HEK293 (cell line): Measurements from ENCODE around the gene GGPS1.
A peak's percentile ranks its signal among the peaks of the same experiment; 100 is the strongest.

Source experiments
- CTCF ChIA-PET: fragments of 350-600 bp; formaldehyde crosslinking; extraction: SDS; loops from one replicate; lab custom pipeline; 2021; ENCODE audit warnings: antibody characterized with exemption; lab: Yijun Ruan, JAX
- POLR2A ChIA-PET: fragments of 300-600 bp; formaldehyde crosslinking; extraction: SDS; loops from one replicate; lab custom pipeline; 2020; ENCODE audit warnings: antibody characterized with exemption, inconsistent platforms; lab: Yijun Ruan, JAX
- H3K27ac ChIP-seq: fragments of 200-500 bp; sonication (Bioruptor generic); 2 replicates; pipeline ENCODE4 v1.5.1; 2014; ENCODE audit warnings: low read depth, low read length, control low read depth, inconsistent platforms; ENCODE audit errors: extremely low read depth
- H3K36me3 ChIP-seq, 2 experiments: fragments of 200-500 bp in 1 of 2; sonication (Bioruptor generic) in 1 of 2; 1 replicate in 1 of 2; 2 replicates in 1 of 2; pipeline ENCODE4 v1.5.1; 2014 to 2017; ENCODE audit warnings: inconsistent platforms in 2 of 2, low read length in 2 of 2; ENCODE audit not compliant: control insufficient read depth in 2 of 2, insufficient read depth in 1 of 2
- H3K4me1 ChIP-seq: fragments of 200-500 bp; sonication (Bioruptor generic); 2 replicates; pipeline ENCODE4 v1.5.1; 2014; ENCODE audit warnings: mild to moderate bottlenecking, low read length, inconsistent platforms; ENCODE audit not compliant: control insufficient read depth, insufficient read depth
- H3K4me3 ChIP-seq: 2 replicates; pipeline ENCODE4 v1.5.1; 2011; ENCODE audit warnings: low read depth, mild to moderate bottlenecking, control low read depth, low read length, moderate library complexity
- H3K9me3 ChIP-seq: fragments of 200-500 bp; sonication (Bioruptor generic); 2 replicates; pipeline ENCODE4 v1.5.1; 2014; ENCODE audit warnings: low read depth, low read length, inconsistent platforms; ENCODE audit not compliant: control insufficient read depth, insufficient read depth
- GLI2 ChIP-seq: fragments of 450-650 bp; formaldehyde crosslinking; IDR thresholded peaks from 2 replicates; pipeline ENCODE4; 2017; ENCODE audit warnings: missing biosample characterization, missing genetic modification characterization, low read depth, borderline replicate concordance
- SP7 ChIP-seq: fragments of 450-650 bp; formaldehyde crosslinking; IDR thresholded peaks from 2 replicates; pipeline ENCODE4 v1.5.1; 2016; ENCODE audit warnings: missing biosample characterization, missing genetic modification characterization
- TRIM28 ChIP-seq: IDR thresholded peaks from 2 replicates; pipeline ENCODE4 v1.6.1; 2011; ENCODE audit warnings: low read length, control low read depth, borderline replicate concordance
- WT1 ChIP-seq: fragments of 450-650 bp; formaldehyde crosslinking; IDR thresholded peaks from 2 replicates; pipeline ENCODE4 v1.5.1; 2016; ENCODE audit warnings: missing biosample characterization, missing genetic modification characterization
- ZBTB8A ChIP-seq: fragments of 450-650 bp; formaldehyde crosslinking; IDR thresholded peaks from 2 replicates; pipeline ENCODE4 v1.5.1; 2016; ENCODE audit warnings: missing biosample characterization, missing genetic modification characterization
- ZNF2 ChIP-seq: fragments of 450-650 bp; formaldehyde crosslinking; IDR thresholded peaks from 2 replicates; pipeline ENCODE4 v1.5.1; 2016; ENCODE audit warnings: missing biosample characterization, missing genetic modification characterization
- ZNF23 ChIP-seq: fragments of 450-650 bp; formaldehyde crosslinking; IDR thresholded peaks from 2 replicates; pipeline ENCODE4 v1.5.1; 2016; ENCODE audit warnings: missing biosample characterization, missing genetic modification characterization, borderline replicate concordance
- ZNF341 ChIP-seq: fragments of 450-650 bp; formaldehyde crosslinking; IDR thresholded peaks from 2 replicates; pipeline ENCODE4; 2016; ENCODE audit warnings: low read depth, missing biosample characterization, missing genetic modification characterization
- ZNF48 ChIP-seq: fragments of 450-650 bp; formaldehyde crosslinking; IDR thresholded peaks from 2 replicates; pipeline ENCODE4 v1.5.1; 2016; ENCODE audit warnings: missing biosample characterization, missing genetic modification characterization
- ZNF521 ChIP-seq: fragments of 450-650 bp; formaldehyde crosslinking; IDR thresholded peaks from 2 replicates; pipeline ENCODE4 v1.5.1; 2017; ENCODE audit warnings: missing biosample characterization, mild to moderate bottlenecking, missing genetic modification characterization
- ZNF530 ChIP-seq: fragments of 450-650 bp; formaldehyde crosslinking; IDR thresholded peaks from 2 replicates; pipeline ENCODE4 v1.5.1; 2016; ENCODE audit warnings: low read depth, missing biosample characterization, missing genetic modification characterization
- ZNF677 ChIP-seq: fragments of 450-650 bp; IDR thresholded peaks from 2 replicates; pipeline ENCODE4 v1.5.0; 2018; ENCODE audit warnings: missing biosample characterization, mild to moderate bottlenecking, missing genetic modification characterization, moderate library complexity
- ZNF785 ChIP-seq: fragments of 450-650 bp; formaldehyde crosslinking; IDR thresholded peaks from 2 replicates; pipeline ENCODE4 v1.5.1; 2016; ENCODE audit warnings: missing biosample characterization, missing genetic modification characterization
- TF ChIP-seq, protein P1 (sequence below): fragments of 450-650 bp; formaldehyde crosslinking; conservative IDR thresholded peaks from 2 replicates; pipeline ENCODE4 v1.5.1; 2016; ENCODE audit warnings: low read depth, missing biosample characterization, missing genetic modification characterization
- TF ChIP-seq, protein P2 (sequence below): fragments of 450-650 bp; formaldehyde crosslinking; IDR thresholded peaks from 2 replicates; pipeline ENCODE4 v1.5.1; 2017; ENCODE audit warnings: missing biosample characterization, missing genetic modification characterization
- TF ChIP-seq, protein P3 (sequence below): fragments of 450-650 bp; formaldehyde crosslinking; IDR thresholded peaks from 2 replicates; pipeline ENCODE4 v1.5.1; 2016; ENCODE audit warnings: missing biosample characterization, missing genetic modification characterization
- TF ChIP-seq, protein P4 (sequence below): fragments of 450-650 bp; formaldehyde crosslinking; IDR thresholded peaks from 2 replicates; pipeline ENCODE4 v1.5.1; 2016; ENCODE audit warnings: missing biosample characterization, missing genetic modification characterization
- TF ChIP-seq, protein P5 (sequence below): fragments of 450-650 bp; formaldehyde crosslinking; IDR thresholded peaks from 2 replicates; pipeline ENCODE4 v1.5.1; 2016; ENCODE audit warnings: missing biosample characterization, missing genetic modification characterization, borderline replicate concordance

The GGPS1 gene

DNA sequence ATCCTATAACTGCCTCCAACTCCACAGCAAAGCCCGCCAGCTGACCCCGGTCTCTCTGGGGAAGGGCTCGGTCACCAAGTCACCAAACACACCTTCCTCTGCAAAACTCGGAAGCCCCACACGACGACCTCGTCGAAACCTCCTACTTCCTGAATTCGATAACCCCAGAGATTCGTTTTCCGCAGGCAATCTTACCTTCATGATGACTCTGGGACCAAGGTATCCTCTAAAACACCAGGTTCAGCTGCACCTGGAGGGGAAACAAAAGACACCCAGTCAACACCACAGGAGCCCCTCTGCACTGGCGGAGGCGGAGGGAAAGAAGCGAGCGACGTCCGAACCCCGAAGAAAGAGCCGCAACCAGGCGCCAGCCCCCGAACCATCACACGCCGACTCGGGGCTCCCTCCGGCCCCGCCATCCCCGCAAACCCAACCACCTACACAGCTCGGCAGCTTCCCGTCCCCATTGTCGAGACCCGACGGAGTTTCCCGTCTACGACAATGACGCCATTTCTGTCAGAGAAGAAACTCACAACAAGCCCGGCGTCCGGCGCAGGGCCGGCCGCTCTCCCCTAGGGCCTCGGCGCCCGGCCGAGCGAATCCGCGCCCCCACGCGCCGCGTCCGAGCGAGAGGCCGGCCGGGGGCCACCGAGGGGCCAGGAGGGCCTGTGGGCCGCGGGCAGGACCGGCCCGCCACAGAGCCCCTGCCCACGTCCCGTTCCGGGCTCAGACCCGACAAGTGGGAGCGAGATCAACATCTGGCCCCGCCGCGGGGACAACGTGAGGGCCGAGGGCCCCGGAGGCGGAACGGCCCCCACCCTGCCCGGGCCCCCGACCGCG is 1.4 kb upstream of the GGPS1 start (continued):
- TF ChIP-seq ZNF521 (tag by site-specific recombination) (no peak), TRIM28 (no peak), ZNF48 (tag by site-specific recombination) (no peak), ZNF530 (tag by site-specific recombination) (no peak), WT1 (no peak; the same call in 1 of the 2 replicates)
- TF ChIP-seq, protein P1, sequence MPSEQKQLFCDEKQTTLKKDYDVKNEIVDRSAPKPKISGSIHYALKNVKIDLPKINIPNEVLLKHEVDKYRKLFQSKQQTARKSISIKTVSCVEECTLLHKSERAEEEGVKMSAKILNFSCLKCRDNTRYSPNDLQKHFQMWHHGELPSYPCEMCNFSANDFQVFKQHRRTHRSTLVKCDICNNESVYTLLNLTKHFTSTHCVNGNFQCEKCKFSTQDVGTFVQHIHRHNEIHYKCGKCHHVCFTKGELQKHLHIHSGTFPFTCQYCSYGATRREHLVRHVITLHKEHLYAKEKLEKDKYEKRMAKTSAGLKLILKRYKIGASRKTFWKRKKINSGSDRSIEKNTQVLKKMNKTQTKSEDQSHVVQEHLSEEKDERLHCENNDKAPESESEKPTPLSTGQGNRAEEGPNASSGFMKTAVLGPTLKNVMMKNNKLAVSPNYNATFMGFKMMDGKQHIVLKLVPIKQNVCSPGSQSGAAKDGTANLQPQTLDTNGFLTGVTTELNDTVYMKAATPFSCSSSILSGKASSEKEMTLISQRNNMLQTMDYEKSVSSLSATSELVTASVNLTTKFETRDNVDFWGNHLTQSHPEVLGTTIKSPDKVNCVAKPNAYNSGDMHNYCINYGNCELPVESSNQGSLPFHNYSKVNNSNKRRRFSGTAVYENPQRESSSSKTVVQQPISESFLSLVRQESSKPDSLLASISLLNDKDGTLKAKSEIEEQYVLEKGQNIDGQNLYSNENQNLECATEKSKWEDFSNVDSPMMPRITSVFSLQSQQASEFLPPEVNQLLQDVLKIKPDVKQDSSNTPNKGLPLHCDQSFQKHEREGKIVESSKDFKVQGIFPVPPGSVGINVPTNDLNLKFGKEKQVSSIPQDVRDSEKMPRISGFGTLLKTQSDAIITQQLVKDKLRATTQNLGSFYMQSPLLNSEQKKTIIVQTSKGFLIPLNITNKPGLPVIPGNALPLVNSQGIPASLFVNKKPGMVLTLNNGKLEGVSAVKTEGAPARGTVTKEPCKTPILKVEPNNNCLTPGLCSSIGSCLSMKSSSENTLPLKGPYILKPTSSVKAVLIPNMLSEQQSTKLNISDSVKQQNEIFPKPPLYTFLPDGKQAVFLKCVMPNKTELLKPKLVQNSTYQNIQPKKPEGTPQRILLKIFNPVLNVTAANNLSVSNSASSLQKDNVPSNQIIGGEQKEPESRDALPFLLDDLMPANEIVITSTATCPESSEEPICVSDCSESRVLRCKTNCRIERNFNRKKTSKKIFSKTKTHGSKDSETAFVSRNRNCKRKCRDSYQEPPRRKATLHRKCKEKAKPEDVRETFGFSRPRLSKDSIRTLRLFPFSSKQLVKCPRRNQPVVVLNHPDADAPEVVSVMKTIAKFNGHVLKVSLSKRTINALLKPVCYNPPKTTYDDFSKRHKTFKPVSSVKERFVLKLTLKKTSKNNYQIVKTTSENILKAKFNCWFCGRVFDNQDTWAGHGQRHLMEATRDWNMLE (tag by site-specific recombination) = 0 out of 2 replicates have a peak, but pooled peaks have one; percentile 26
- TF ChIP-seq, protein P2, sequence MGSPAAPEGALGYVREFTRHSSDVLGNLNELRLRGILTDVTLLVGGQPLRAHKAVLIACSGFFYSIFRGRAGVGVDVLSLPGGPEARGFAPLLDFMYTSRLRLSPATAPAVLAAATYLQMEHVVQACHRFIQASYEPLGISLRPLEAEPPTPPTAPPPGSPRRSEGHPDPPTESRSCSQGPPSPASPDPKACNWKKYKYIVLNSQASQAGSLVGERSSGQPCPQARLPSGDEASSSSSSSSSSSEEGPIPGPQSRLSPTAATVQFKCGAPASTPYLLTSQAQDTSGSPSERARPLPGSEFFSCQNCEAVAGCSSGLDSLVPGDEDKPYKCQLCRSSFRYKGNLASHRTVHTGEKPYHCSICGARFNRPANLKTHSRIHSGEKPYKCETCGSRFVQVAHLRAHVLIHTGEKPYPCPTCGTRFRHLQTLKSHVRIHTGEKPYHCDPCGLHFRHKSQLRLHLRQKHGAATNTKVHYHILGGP = no peak

DNA sequence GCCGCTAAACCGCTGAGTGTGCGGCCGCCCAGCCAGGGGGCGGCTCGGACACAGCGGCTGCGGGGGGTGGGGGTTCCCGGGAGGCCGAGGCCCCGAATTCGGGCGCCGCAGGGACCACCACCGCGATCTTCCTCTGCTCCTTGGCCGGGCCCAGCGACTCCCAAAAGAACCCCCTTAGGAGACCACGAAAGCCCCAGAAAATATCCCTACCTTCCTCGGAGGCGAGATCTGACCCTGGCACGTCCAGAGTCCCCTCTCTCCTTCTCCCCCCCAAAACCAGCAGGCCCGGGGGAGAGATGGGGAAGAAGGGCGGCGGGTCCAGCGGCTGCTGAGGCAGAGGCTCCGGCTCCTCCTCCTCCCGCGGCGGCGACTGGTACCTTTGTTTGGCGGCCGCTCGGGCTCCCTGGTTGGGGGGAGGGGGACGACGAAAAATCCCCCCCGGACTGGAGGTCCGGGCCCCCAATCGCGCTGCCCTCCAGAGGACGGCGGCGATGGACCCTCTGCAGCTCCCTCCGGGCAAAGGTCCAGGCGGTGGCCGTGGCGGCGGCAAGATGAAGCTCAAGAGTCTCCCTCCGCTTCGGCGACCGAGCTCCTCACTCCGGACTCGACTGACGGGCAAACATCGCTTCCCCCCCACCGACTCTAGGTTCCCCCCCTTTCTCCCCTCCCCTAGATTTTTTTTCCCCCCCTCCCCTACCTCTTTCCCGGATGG is 655 bp upstream of the GGPS1 start, which contains the start of gene ARID4B:
Gene ARID4B, minus strand, starts transcription at position 621 of the 712 bp plus-strand sequence. CDS start 1,260 bp downstream, outside the sequence.
- peak within 1 kb of the TSS; percentile 95 for H3K27ac ChIP-seq
- ChIA-PET POLR2A (interaction anchor here (0.5 to 3.0 kb wide), 25 partner anchors 9 to 644 kb away, joined by 3 to 17 read pairs (median 5); partner anchors contain the start of genes B3GALNT2, RBM34 and TBCE), CTCF (interaction anchor here (0.8 to 4.5 kb wide), 4 partner anchors 67 to 88 kb away, joined by 3 to 42 read pairs (median 4); no protein-coding TSS in a partner anchor)
- H3K4me1 ChIP-seq = peaks cover 38% of the 10 kb centered on the region
- H3K9me3 ChIP-seq = no peaks in the 10 kb centered on the region
- peaks cover 9 to 18% of the 10 kb centered on the region in 2 experiments for H3K36me3 ChIP-seq
- H3K4me3 ChIP-seq = peak within 1 kb of the TSS; percentile 97
- TF ChIP-seq, protein P3, sequence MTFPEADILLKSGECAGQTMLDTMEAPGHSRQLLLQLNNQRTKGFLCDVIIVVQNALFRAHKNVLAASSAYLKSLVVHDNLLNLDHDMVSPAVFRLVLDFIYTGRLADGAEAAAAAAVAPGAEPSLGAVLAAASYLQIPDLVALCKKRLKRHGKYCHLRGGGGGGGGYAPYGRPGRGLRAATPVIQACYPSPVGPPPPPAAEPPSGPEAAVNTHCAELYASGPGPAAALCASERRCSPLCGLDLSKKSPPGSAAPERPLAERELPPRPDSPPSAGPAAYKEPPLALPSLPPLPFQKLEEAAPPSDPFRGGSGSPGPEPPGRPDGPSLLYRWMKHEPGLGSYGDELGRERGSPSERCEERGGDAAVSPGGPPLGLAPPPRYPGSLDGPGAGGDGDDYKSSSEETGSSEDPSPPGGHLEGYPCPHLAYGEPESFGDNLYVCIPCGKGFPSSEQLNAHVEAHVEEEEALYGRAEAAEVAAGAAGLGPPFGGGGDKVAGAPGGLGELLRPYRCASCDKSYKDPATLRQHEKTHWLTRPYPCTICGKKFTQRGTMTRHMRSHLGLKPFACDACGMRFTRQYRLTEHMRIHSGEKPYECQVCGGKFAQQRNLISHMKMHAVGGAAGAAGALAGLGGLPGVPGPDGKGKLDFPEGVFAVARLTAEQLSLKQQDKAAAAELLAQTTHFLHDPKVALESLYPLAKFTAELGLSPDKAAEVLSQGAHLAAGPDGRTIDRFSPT (tag by site-specific recombination) = no peak; the same call in 1 of the 2 replicates
- TF ChIP-seq ZNF2 (tag by site-specific recombination) (peak; percentile 89), GLI2 (no peak), ZNF341 (tag by site-specific recombination) (peak; percentile 66; the same call in 1 of the 2 replicates), ZBTB8A (tag by site-specific recombination) (peak; percentile 59), SP7 (tag by site-specific recombination) (peak; percentile 71), ZNF785 (tag by site-specific recombination) (no peak), ZNF23 (tag by site-specific recombination) (no peak), ZNF677 (tag by site-specific recombination) (no peak)
- TF ChIP-seq, protein P4, sequence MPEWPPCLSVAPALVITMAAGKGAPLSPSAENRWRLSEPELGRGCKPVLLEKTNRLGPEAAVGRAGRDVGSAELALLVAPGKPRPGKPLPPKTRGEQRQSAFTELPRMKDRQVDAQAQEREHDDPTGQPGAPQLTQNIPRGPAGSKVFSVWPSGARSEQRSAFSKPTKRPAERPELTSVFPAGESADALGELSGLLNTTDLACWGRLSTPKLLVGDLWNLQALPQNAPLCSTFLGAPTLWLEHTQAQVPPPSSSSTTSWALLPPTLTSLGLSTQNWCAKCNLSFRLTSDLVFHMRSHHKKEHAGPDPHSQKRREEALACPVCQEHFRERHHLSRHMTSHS = no peak
- TF ChIP-seq, protein P5, sequence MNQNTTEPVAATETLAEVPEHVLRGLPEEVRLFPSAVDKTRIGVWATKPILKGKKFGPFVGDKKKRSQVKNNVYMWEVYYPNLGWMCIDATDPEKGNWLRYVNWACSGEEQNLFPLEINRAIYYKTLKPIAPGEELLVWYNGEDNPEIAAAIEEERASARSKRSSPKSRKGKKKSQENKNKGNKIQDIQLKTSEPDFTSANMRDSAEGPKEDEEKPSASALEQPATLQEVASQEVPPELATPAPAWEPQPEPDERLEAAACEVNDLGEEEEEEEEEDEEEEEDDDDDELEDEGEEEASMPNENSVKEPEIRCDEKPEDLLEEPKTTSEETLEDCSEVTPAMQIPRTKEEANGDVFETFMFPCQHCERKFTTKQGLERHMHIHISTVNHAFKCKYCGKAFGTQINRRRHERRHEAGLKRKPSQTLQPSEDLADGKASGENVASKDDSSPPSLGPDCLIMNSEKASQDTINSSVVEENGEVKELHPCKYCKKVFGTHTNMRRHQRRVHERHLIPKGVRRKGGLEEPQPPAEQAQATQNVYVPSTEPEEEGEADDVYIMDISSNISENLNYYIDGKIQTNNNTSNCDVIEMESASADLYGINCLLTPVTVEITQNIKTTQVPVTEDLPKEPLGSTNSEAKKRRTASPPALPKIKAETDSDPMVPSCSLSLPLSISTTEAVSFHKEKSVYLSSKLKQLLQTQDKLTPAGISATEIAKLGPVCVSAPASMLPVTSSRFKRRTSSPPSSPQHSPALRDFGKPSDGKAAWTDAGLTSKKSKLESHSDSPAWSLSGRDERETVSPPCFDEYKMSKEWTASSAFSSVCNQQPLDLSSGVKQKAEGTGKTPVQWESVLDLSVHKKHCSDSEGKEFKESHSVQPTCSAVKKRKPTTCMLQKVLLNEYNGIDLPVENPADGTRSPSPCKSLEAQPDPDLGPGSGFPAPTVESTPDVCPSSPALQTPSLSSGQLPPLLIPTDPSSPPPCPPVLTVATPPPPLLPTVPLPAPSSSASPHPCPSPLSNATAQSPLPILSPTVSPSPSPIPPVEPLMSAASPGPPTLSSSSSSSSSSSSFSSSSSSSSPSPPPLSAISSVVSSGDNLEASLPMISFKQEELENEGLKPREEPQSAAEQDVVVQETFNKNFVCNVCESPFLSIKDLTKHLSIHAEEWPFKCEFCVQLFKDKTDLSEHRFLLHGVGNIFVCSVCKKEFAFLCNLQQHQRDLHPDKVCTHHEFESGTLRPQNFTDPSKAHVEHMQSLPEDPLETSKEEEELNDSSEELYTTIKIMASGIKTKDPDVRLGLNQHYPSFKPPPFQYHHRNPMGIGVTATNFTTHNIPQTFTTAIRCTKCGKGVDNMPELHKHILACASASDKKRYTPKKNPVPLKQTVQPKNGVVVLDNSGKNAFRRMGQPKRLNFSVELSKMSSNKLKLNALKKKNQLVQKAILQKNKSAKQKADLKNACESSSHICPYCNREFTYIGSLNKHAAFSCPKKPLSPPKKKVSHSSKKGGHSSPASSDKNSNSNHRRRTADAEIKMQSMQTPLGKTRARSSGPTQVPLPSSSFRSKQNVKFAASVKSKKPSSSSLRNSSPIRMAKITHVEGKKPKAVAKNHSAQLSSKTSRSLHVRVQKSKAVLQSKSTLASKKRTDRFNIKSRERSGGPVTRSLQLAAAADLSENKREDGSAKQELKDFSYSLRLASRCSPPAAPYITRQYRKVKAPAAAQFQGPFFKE = peak; percentile 84; the same call in 1 of the 2 replicates
